Activated B cell treated with CpG ODN at 0.5 μM for 24 hours (primary cell): Measurements from ENCODE around the gene CD8B. TPM values are rescaled to one million over a fixed set of nuclear protein-coding genes. Genes with fewer than 3 reads are reported as not detected.

Experiments
- ATAC-seq: fragments of 200-7000 bp; cut with Tn5 transposase; one replicate; pipeline ENCODE4 v1.10.0; 2021; ENCODE audit warnings: low read depth, mild to moderate bottlenecking, moderate library complexity
- CTCF ChIA-PET: fragments of 350-600 bp; sonication (Branson Sonifier 250); formaldehyde crosslinking; loops from one replicate; lab custom pipeline; 2021; ENCODE audit warnings: antibody characterized with exemption; lab: Charles Lee
- POLR2A ChIA-PET: fragments of 350-600 bp; sonication (Branson Sonifier 250); formaldehyde crosslinking; loops from one replicate; lab custom pipeline; 2021; ENCODE audit warnings: antibody characterized with exemption; lab: Charles Lee
- DNase-seq: peaks from one replicate; pipeline ENCODE4 v3.0.0; 2022
- H3K27ac Mint-ChIP-seq: one replicate; pipeline ENCODE4 v1.8.0; 2020; ENCODE audit warnings: mixed read lengths
- H3K27me3 Mint-ChIP-seq: one replicate; pipeline ENCODE4 v1.8.0; 2021; ENCODE audit warnings: mixed read lengths
- H3K36me3 Mint-ChIP-seq: one replicate; pipeline ENCODE4 v1.8.0; 2021; ENCODE audit warnings: low read depth, mixed read lengths
- H3K4me1 Mint-ChIP-seq: one replicate; pipeline ENCODE4 v1.8.0; 2021; ENCODE audit warnings: mixed read lengths
- H3K4me3 Mint-ChIP-seq: one replicate; pipeline ENCODE4 v1.8.0; 2020; ENCODE audit warnings: mild to moderate bottlenecking, mixed read lengths
- H3K9me3 Mint-ChIP-seq: one replicate; pipeline ENCODE4 v1.8.0; 2020; ENCODE audit warnings: mixed read lengths
- intact Hi-C: fragments of 100-400 bp; cut with micrococcal nuclease; formaldehyde crosslinking; loops from one replicate; pipeline ENCODE4 v1.15.1; 2024
- total RNA-seq: library from RNA; stranded (reverse); gene quantifications from 2 replicates; pipeline ENCODE4 v1.2.3, GENCODE V29; 2022
- TF ChIP-seq, protein P1 (sequence below): fragments of 200-600 bp; IDR thresholded peaks from one replicate; pipeline ENCODE4 v1.8.0; 2022; ENCODE audit warnings: antibody characterized with exemption, mild to moderate bottlenecking

Gene CD8B
- total RNA-seq, 1 donor from 2014 or later = not detected

DNA sequence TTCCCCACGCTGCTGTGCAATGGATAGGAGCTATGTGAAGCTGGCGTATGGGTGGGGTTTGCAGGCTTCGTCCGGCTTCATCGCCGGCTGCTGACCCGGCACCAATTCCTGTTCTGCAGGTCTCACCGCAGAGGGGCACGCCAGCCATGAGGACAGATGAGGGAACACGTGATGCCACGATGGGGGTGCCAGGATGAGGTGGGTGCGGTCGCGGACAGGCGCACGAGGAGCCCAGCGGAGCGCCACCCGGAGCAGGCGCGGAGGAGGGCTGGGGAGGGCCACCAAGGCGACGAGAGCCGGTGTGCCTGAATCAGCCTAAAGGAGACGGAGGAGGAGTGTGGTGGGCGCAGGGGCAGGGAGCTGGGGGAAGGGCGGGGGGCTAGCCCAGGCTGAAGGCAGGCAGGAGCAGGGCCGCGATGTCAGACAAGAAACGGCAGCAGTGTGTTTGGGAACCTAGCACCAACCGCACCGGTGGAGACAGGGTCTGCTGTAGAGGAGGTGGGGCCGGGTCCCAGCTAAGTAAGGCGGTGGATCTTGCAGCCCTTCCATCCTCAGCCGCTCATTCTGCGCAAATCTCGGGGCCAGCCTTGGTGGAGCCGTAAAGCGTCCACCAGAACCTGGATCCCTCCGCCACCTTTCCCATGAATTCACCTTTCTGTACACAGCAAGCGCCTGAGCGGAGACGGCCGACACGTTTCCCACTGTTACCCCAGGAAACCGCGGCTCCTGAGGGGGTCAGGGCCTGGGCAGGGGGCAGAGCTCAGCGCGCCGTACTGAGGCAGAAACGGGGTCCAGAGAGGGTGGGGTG, 54.0 kb downstream of the CD8B start:
- Mint-ChIP-seq H3K27ac (no peak overlapping the region), H3K27me3 (peaks cover 45% of the 10 kb centered on the region), H3K4me1 (peaks cover 26% of the 10 kb centered on the region), H3K9me3 (no peaks in the 10 kb centered on the region), H3K36me3 (no peaks in the 10 kb centered on the region), H3K4me3 (peak overlapping the region; percentile 89)
- POLR2A ChIA-PET = interaction anchor here (1.3 kb wide), 1 partner anchor 1209 kb away, joined by 5 read pairs; no protein-coding TSS in a partner anchor
- TF ChIP-seq, protein P1, sequence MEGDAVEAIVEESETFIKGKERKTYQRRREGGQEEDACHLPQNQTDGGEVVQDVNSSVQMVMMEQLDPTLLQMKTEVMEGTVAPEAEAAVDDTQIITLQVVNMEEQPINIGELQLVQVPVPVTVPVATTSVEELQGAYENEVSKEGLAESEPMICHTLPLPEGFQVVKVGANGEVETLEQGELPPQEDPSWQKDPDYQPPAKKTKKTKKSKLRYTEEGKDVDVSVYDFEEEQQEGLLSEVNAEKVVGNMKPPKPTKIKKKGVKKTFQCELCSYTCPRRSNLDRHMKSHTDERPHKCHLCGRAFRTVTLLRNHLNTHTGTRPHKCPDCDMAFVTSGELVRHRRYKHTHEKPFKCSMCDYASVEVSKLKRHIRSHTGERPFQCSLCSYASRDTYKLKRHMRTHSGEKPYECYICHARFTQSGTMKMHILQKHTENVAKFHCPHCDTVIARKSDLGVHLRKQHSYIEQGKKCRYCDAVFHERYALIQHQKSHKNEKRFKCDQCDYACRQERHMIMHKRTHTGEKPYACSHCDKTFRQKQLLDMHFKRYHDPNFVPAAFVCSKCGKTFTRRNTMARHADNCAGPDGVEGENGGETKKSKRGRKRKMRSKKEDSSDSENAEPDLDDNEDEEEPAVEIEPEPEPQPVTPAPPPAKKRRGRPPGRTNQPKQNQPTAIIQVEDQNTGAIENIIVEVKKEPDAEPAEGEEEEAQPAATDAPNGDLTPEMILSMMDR = no peak
- ATAC-seq = peak; percentile 25
- CTCF ChIA-PET = interaction anchor here (1.3 to 1.4 kb wide), 2 partner anchors 24 to 42 kb away, joined by 3 to 8 read pairs; no protein-coding TSS in a partner anchor
- DNase-seq = peak; percentile 27
- intact Hi-C loops = loop anchor here (2.0 kb wide), 1 partner anchor 43 kb away; no protein-coding TSS in a partner anchor

DNA sequence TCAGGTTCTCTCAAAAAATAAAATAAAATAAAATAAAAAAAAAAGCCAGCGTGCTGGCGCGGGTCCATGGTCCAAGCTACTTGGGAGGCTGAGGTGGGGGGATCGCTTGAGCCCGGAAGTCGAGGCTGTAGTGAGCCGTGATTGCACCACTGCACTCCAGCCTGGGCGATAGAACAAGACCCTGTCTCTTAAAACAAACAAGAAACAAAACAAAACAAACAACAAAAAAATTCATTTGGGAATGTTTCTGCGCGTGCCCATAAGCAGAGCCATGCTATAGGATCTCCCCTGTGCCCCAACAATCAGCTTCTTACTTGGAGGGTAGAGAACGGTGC, 54.6 kb downstream of the CD8B start:
- ChIA-PET POLR2A (interaction anchor here (1.3 kb wide), 1 partner anchor 1210 kb away, joined by 5 read pairs; no protein-coding TSS in a partner anchor), CTCF (interaction anchor here (1.4 kb wide), 1 partner anchor 42 kb away, joined by 8 read pairs; no protein-coding TSS in a partner anchor)
- Mint-ChIP-seq H3K27ac (no peak overlapping the region), H3K4me1 (peaks cover 26% of the 10 kb centered on the region), H3K36me3 (no peaks in the 10 kb centered on the region), H3K27me3 (peaks cover 42% of the 10 kb centered on the region), H3K4me3 (peak overlapping the region; percentile 89), H3K9me3 (no peaks in the 10 kb centered on the region)
- DNase-seq (no peak), ATAC-seq (no peak)
- intact Hi-C loops = no loop called here
- TF ChIP-seq, protein P1 = no peak

DNA sequence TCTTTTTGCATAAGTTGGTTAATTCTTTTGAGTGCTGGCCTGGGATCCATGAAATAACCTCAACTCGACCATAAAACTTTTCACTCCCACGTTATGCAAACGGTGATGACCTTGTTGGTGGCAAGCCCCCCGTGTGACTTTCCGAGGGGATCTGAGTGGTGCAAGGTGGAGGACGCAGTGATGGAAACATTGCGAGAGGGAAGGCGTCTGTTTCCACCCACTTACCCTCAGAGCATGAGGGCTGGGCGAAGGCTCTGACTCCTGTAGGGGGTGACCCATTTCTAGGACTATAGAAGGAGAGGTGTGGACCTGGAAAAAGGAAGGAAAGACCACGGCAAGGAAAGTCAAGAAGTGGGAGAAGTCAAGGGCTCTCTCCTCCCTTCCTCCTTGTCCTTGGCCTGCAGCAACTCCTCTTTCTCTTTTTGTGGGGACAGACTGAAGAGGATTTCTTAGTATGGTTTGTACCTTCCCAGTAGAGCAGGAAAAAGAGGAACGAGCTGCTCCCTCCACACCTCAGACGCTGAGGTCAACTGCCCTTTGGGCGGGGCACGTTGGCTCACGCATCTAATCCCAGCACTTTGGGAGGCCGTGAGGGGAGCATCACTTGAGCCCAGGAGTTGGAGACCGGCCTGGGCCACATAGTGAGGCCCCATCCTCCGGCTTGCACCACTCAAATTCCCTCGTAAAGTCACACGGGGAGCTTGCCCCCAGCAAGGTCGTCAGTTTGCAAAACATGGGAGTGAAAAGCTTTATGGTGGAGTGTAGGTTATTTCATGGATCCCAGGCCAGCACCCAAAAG, 55.4 kb downstream of the CD8B start:
- ChIA-PET CTCF (no interaction called here), POLR2A (no interaction called here)
- ATAC-seq = no peak
- intact Hi-C loops = no loop called here
- Mint-ChIP-seq H3K4me1 (peaks cover 26% of the 10 kb centered on the region), H3K9me3 (no peaks in the 10 kb centered on the region), H3K27me3 (peaks cover 37% of the 10 kb centered on the region), H3K4me3 (no peak overlapping the region), H3K36me3 (no peaks in the 10 kb centered on the region), H3K27ac (no peak overlapping the region)
- TF ChIP-seq, protein P1 = no peak
- no peak for DNase-seq

DNA sequence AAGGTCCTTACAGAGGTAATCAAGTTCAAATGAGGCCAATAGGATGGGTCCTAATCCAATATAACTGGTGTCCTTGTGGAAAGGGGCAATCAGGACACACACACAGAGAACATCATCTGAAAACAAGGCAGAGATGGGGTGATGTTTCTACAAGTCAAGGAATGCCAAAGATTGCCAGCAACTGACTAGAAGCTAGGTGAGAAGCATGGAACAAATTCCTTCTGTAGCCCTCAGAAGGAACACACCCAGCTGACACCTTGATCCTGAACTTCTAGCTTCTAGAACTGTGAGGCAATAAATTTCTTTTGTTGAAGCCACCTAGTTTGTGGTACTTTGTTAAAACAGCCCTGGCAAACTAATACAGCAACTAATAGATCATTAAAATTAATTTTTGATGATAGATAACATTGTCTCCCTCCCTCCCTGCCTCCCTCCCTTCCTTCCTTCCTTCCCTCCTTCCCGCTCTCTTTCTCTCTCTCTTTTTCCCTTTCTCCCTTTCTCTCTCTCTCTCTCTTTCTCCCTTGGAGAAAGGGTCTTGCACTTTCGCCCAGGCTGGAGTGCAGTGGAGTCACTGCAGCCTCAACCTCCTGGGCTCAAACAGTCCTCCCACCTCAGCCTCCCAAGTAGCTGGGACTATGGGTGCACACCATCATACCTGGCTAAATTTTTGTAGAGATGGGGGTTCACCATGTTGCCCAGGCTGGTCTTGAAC, 60.7 kb downstream of the CD8B start:
- H3K4me3 Mint-ChIP-seq = no peak overlapping the region
- H3K36me3 Mint-ChIP-seq = peaks cover 3% of the 10 kb centered on the region
- TF ChIP-seq, protein P1 = no peak
- H3K9me3 Mint-ChIP-seq = peaks cover 14% of the 10 kb centered on the region
- DNase-seq = no peak
- CTCF ChIA-PET = no interaction called here
- no peak for ATAC-seq
- H3K4me1 Mint-ChIP-seq = no peaks in the 10 kb centered on the region
- intact Hi-C loops = no loop called here
- peaks cover 12% of the 10 kb centered on the region for H3K27me3 Mint-ChIP-seq
- POLR2A ChIA-PET = no interaction called here
- no peak overlapping the region for H3K27ac Mint-ChIP-seq
